Endothelial cell of umbilical vein (primary cell): ENCODE measurements around the gene SPOPL. TPM values are rescaled to one million over a fixed set of nuclear protein-coding genes. Genes with fewer than 3 reads are reported as not detected.

Experiments used
- BruUV-seq: library from RNA; stranded (reverse); fragments of 400-500 nt; replicated peaks from 2 replicates; lab custom pipeline; 2021; lab: Mats Ljungman, UMichigan
- CTCF ChIA-PET: fragments of 300-600, 350-600 bp; sonication (Branson Sonifier 250); formaldehyde crosslinking; loops from one replicate; lab custom pipeline; 2021; ENCODE audit warnings: antibody characterized with exemption, inconsistent platforms; lab: Charles Lee
- POLR2A ChIA-PET: fragments of 300-600, 350-600 bp; sonication (Branson Sonifier 250); formaldehyde crosslinking; loops from one replicate; lab custom pipeline; 2021; ENCODE audit warnings: antibody characterized with exemption, inconsistent platforms; lab: Charles Lee
- DNase-seq: peaks from one replicate; pipeline ENCODE4 v3.0.0-alpha.2; 2011; ENCODE audit warnings: low read depth, low spot score
- FAIRE-seq: peaks from 2 replicates; lab custom pipeline; 2011; peaks lifted over from hg19 to GRCh38; lab: Jason Lieb, UNC
- H2AFZ ChIP-seq: 2 replicates; pipeline ENCODE4 v1.6.0; 2012; ENCODE audit warnings: low read depth, low read length, control low read depth, inconsistent platforms
- H3K27ac ChIP-seq: 2 replicates; pipeline ENCODE4 v1.5.1; 2011; ENCODE audit warnings: low read depth, mild to moderate bottlenecking, control low read depth, low read length, moderate library complexity; ENCODE audit not compliant: insufficient read depth
- H3K27me3 ChIP-seq, 2 experiments: 2 replicates each; pipeline versions ENCODE4 v1.6.0 to v1.6.1; 2011; ENCODE audit warnings: low read length in 2 of 2, mixed read lengths in 1 of 2; ENCODE audit not compliant: control insufficient read depth in 2 of 2, insufficient read depth in 2 of 2
- H3K36me3 ChIP-seq, 2 experiments: 2 replicates in 1 of 2; 3 replicates in 1 of 2; pipeline ENCODE4 v1.5.1; 2011; ENCODE audit warnings: low read length in 2 of 2, mild to moderate bottlenecking in 1 of 2, moderate library complexity in 1 of 2; ENCODE audit not compliant: control insufficient read depth in 2 of 2, insufficient read depth in 2 of 2; ENCODE audit errors: extremely low read depth in 1 of 2
- H3K4me1 ChIP-seq: 3 replicates; pipeline ENCODE4 v1.5.1; 2011; ENCODE audit warnings: mild to moderate bottlenecking, low read length; ENCODE audit not compliant: control insufficient read depth, insufficient read depth; ENCODE audit errors: extremely low read depth
- H3K4me2 ChIP-seq: 2 replicates; pipeline ENCODE4 v1.6.1; 2011; ENCODE audit warnings: low read length, control low read depth, mixed read lengths; ENCODE audit not compliant: insufficient read depth
- H3K4me3 ChIP-seq, 3 experiments: fragments of 200-600 bp in 1 of 3; sonication (generic), shearing (Covaris generic) in 1 of 3; replicated peaks in 1 of 3; 2 replicates each; pipeline ENCODE4 v1.5.1; 2011 to 2016; ENCODE audit warnings: control low read depth in 3 of 3, low read length in 3 of 3, mild to moderate bottlenecking in 2 of 3, inconsistent platforms in 1 of 3, low read depth in 1 of 3, moderate library complexity in 1 of 3; ENCODE audit not compliant: insufficient read depth in 1 of 3
- H3K79me2 ChIP-seq: 2 replicates; pipeline ENCODE4 v1.6.0; 2012; ENCODE audit warnings: low read length, inconsistent platforms; ENCODE audit not compliant: control insufficient read depth, insufficient read depth
- H3K9ac ChIP-seq: replicated peaks from 2 replicates; pipeline ENCODE3; 2011; ENCODE audit warnings: low read length, control low read depth; ENCODE audit not compliant: insufficient read depth; ENCODE audit errors: extremely low read depth
- H3K9me1 ChIP-seq: replicated peaks from 3 replicates; pipeline ENCODE4 v1.6.0; 2011; ENCODE audit warnings: mild to moderate bottlenecking, low read length; ENCODE audit not compliant: control insufficient read depth, insufficient read depth; ENCODE audit errors: extremely low read depth
- H3K9me3 ChIP-seq: replicated peaks from 2 replicates; pipeline ENCODE4 v1.5.1; 2012; ENCODE audit warnings: low read length, inconsistent platforms; ENCODE audit not compliant: control insufficient read depth, insufficient read depth
- H4K20me1 ChIP-seq: replicated peaks from 2 replicates; pipeline ENCODE3; 2011; ENCODE audit warnings: mild to moderate bottlenecking, low read length; ENCODE audit not compliant: control insufficient read depth, insufficient read depth; ENCODE audit errors: extremely low read depth
- EZH2 ChIP-seq: IDR thresholded peaks from 2 replicates; pipeline ENCODE4 v1.6.1; 2012; ENCODE audit warnings: borderline replicate concordance, low read depth, mild to moderate bottlenecking, moderate library complexity, low read length, inconsistent platforms; ENCODE audit not compliant: severe bottlenecking
- FOS ChIP-seq: IDR thresholded peaks from 2 replicates; pipeline ENCODE4 v1.6.1; 2011; ENCODE audit warnings: mild to moderate bottlenecking, low read length, moderate library complexity, borderline replicate concordance; ENCODE audit not compliant: insufficient read depth
- GATA2 ChIP-seq: IDR thresholded peaks from 2 replicates; pipeline ENCODE4 v1.7.0; 2011; ENCODE audit warnings: low read depth, mild to moderate bottlenecking, moderate library complexity, mixed read lengths, low read length; ENCODE audit not compliant: insufficient read length, insufficient read depth
- JUN ChIP-seq: IDR thresholded peaks from 2 replicates; pipeline ENCODE4 v1.6.1; 2011; ENCODE audit warnings: borderline replicate concordance, low read depth; ENCODE audit not compliant: insufficient read length, insufficient read depth
- MAX ChIP-seq: IDR thresholded peaks from 2 replicates; pipeline ENCODE4 v1.6.1; 2011; ENCODE audit not compliant: insufficient read depth, insufficient read length
- MYC ChIP-seq: IDR thresholded peaks from one replicate; pipeline ENCODE4 v1.6.1; 2011; ENCODE audit warnings: mild to moderate bottlenecking, low read depth, low read length
- POLR2A ChIP-seq: IDR thresholded peaks from 2 replicates; pipeline ENCODE4 v1.6.1; 2012; ENCODE audit warnings: low read depth, mild to moderate bottlenecking, control low read depth, low read length
- POLR2AphosphoS5 ChIP-seq: IDR thresholded peaks from 2 replicates; pipeline ENCODE4 v1.6.1; 2012; ENCODE audit warnings: low read depth, mild to moderate bottlenecking, control low read depth, low read length, moderate library complexity; ENCODE audit not compliant: insufficient read depth
- dilution Hi-C: fragments of 300-500 bp; cut with MboI; formaldehyde crosslinking; loops from one replicate; pipeline ENCODE4 v1.15.0; 2019; ENCODE audit warnings: low sequenced_read_pairs; ENCODE audit not compliant: extremely low pct_ligation_motif_present
- intact Hi-C: fragments of 100-400 bp; cut with micrococcal nuclease; formaldehyde crosslinking; loops from one replicate; pipeline ENCODE4 v1.10.0; 2022
- polyA plus RNA-seq, 4 experiments: library from polyadenylated mRNA; depleted of rRNA in 3 of 4; stranded (reverse) in 3 of 4; unstranded in 1 of 4; fragments of >200 nt; gene quantifications; 2 replicates each; pipeline versions ENCODE4 v1.2.1 to v1.2.3, GENCODE V29; 2011 to 2012; ENCODE audit warnings: missing spikeins in 1 of 4
- total RNA-seq: library from RNA; stranded (reverse); gene quantifications from 2 replicates; pipeline ENCODE4 v1.2.3, GENCODE V29; 2021
- TF ChIP-seq, protein P1 (sequence below), 2 donors: IDR thresholded peaks; 1 replicate in 1 of 2; 2 replicates in 1 of 2; pipeline ENCODE4 v1.5.1; 2011; ENCODE audit warnings: low read length in 2 of 2, mild to moderate bottlenecking in 2 of 2, moderate library complexity in 2 of 2, control low read depth in 1 of 2, inconsistent platforms in 1 of 2, low read depth in 1 of 2; ENCODE audit not compliant: insufficient read depth in 1 of 2; ENCODE audit errors: extremely low read depth in 1 of 2

SPOPL gene
- total and polyA plus RNA-seq, 2 donors (not counting 3 experiments of a cell fraction or from before 2014, with no cell fraction given): 3.1 to 17.4 TPM

- Histone ChIP-seq H3K4me2 (no peak overlapping the region), H3K9ac (no peak overlapping the region), H3K36me3 (no peaks in the 10 kb centered on the region), H3K27ac (no peak overlapping the region), H4K20me1 (no peaks in the 10 kb centered on the region), H3K9me3 (no peaks in the 10 kb centered on the region), H3K27me3 (no peaks in the 10 kb centered on the region), H3K4me3 (no peak overlapping the region), H3K4me1 (no peaks in the 10 kb centered on the region), H3K9me1 (no peaks in the 10 kb centered on the region), H2AFZ (no peak overlapping the region), H3K79me2 (no peaks in the 10 kb centered on the region)
- dilution Hi-C loops (no loop called here), intact Hi-C loops (no loop called here)
- no peak for FAIRE-seq
- CTCF ChIA-PET: interaction anchor here (1.1 kb wide), 1 partner anchor 10 kb away, joined by 3 read pairs; no protein-coding TSS in a partner anchor
- no TSS peak for BruUV-seq
- POLR2A ChIA-PET: no interaction called here
- TF ChIP-seq MAX (no peak), POLR2AphosphoS5 (no peak), JUN (no peak), MYC (no peak), EZH2 (no peak), FOS (no peak), GATA2 (no peak), POLR2A (no peak)
- TF ChIP-seq, protein P1, sequence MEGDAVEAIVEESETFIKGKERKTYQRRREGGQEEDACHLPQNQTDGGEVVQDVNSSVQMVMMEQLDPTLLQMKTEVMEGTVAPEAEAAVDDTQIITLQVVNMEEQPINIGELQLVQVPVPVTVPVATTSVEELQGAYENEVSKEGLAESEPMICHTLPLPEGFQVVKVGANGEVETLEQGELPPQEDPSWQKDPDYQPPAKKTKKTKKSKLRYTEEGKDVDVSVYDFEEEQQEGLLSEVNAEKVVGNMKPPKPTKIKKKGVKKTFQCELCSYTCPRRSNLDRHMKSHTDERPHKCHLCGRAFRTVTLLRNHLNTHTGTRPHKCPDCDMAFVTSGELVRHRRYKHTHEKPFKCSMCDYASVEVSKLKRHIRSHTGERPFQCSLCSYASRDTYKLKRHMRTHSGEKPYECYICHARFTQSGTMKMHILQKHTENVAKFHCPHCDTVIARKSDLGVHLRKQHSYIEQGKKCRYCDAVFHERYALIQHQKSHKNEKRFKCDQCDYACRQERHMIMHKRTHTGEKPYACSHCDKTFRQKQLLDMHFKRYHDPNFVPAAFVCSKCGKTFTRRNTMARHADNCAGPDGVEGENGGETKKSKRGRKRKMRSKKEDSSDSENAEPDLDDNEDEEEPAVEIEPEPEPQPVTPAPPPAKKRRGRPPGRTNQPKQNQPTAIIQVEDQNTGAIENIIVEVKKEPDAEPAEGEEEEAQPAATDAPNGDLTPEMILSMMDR (IDR thresholded peaks at IDR 0.05; ENCODE audit: extremely low read depth in 1 of 2, insufficient read depth in 1 of 2, low read depth in 1 of 2, low read length in 2 of 2): no peak
- DNase-seq: no peak
Measured at GRCh38 chr2:138493334-138493733, 8.2 kb upstream of the SPOPL start.
